HepG2 (cell line): ENCODE results near the gene DENND11. TPM values are rescaled to one million over a fixed set of nuclear protein-coding genes. Genes with fewer than 3 reads are reported as not detected.

Experiments
- ATAC-seq: fragments of 200-7000 bp; cut with Tn5 transposase; 3 replicates; pipeline ENCODE4 v1.9.1; 2020; ENCODE audit warnings: mild to moderate bottlenecking, moderate library complexity
- BruUV-seq: library from RNA; stranded (reverse); fragments of 400-500 nt; replicated peaks from 2 replicates; lab custom pipeline; 2021; lab: Mats Ljungman, UMichigan
- CTCF ChIA-PET: fragments of 300-600 bp; formaldehyde crosslinking; extraction: SDS; loops from one replicate; lab custom pipeline; 2021; ENCODE audit warnings: low total read pairs, inconsistent platforms, low intra/inter-chr PET ratio; lab: Yijun Ruan, JAX
- POLR2A ChIA-PET: fragments of 350-600 bp; sonication (Branson Sonifier 250); formaldehyde crosslinking; loops from one replicate; lab custom pipeline; 2020; ENCODE audit warnings: antibody characterized with exemption, inconsistent platforms; lab: Yijun Ruan, JAX
- DNase-seq: peaks from one replicate; pipeline ENCODE4 v3.0.0-alpha.2; 2015; ENCODE audit warnings: low spot score
- FAIRE-seq: peaks from 3 replicates; lab custom pipeline; 2011; peaks lifted over from hg19 to GRCh38; lab: Jason Lieb, UNC
- H2AFZ ChIP-seq: one replicate; pipeline ENCODE4 v1.6.1; 2011; ENCODE audit warnings: low read length, inconsistent platforms
- H3K27ac ChIP-seq: fragments of 300-600 bp; 3 replicates; pipeline ENCODE4 v1.8.0; 2011; ENCODE audit warnings: mixed run types, mild to moderate bottlenecking, mixed read lengths, low read length, inconsistent platforms; ENCODE audit not compliant: insufficient read depth; ENCODE audit errors: extremely low read length
- H3K27me3 ChIP-seq, 2 experiments: fragments of 200-600 bp in 1 of 2; 2 replicates in 1 of 2; 3 replicates in 1 of 2; pipeline versions ENCODE4 v1.6.0 to v1.8.0; 2011; ENCODE audit warnings: low read length in 2 of 2, mild to moderate bottlenecking in 2 of 2, moderate library complexity in 2 of 2, inconsistent platforms in 1 of 2; ENCODE audit not compliant: insufficient read depth in 2 of 2, control insufficient read depth in 1 of 2
- H3K36me3 ChIP-seq, 2 experiments: fragments of 200-600 bp in 1 of 2; replicated peaks in 1 of 2; 2 replicates in 1 of 2; 3 replicates in 1 of 2; pipeline versions ENCODE4 v1.5.1 to v1.8.0; 2011; ENCODE audit warnings: low read length in 2 of 2, inconsistent platforms in 1 of 2; ENCODE audit not compliant: insufficient read depth in 2 of 2, control insufficient read depth in 1 of 2
- H3K4me1 ChIP-seq: 2 replicates; pipeline ENCODE4 v1.5.1; 2012; ENCODE audit warnings: low read length, inconsistent platforms; ENCODE audit not compliant: insufficient read depth
- H3K4me2 ChIP-seq: 2 replicates; pipeline ENCODE4 v1.6.0; 2011; ENCODE audit warnings: low read depth, low read length, inconsistent platforms
- H3K4me3 ChIP-seq, 3 experiments: fragments of 200-600 bp in 1 of 3; sonication (generic), shearing (Covaris generic) in 1 of 3; replicated peaks in 1 of 3; 2 replicates each; pipeline ENCODE4 v1.5.1; 2011 to 2016; ENCODE audit warnings: low read length in 3 of 3, inconsistent platforms in 2 of 3, low read depth in 2 of 3, mild to moderate bottlenecking in 2 of 3, control low read depth in 1 of 3, mixed read lengths in 1 of 3; ENCODE audit not compliant: insufficient read depth in 1 of 3
- H3K79me2 ChIP-seq: one replicate; pipeline ENCODE4 v1.6.1; 2011; ENCODE audit warnings: low read length, inconsistent platforms; ENCODE audit not compliant: insufficient read depth
- H3K9ac ChIP-seq: 2 replicates; pipeline ENCODE4 v1.6.0; 2011; ENCODE audit warnings: mild to moderate bottlenecking, low read depth, low read length, inconsistent platforms; ENCODE audit not compliant: insufficient read depth
- H3K9me3 ChIP-seq: 2 replicates; pipeline ENCODE4 v1.5.1; 2012; ENCODE audit warnings: mild to moderate bottlenecking, low read length
- H4K20me1 ChIP-seq: 2 replicates; pipeline ENCODE4 v1.6.0; 2011; ENCODE audit warnings: inconsistent platforms, mild to moderate bottlenecking, low read length, moderate library complexity; ENCODE audit not compliant: insufficient read depth
- CREB3 ChIP-seq: sonication (generic); formaldehyde crosslinking; IDR thresholded peaks from 2 replicates; pipeline ENCODE4 v1.5.0; 2020; ENCODE audit warnings: missing genetic modification reagents
- GZF1 ChIP-seq: sonication (generic); formaldehyde crosslinking; IDR thresholded peaks from 2 replicates; pipeline ENCODE4 v1.5.1; 2020; ENCODE audit warnings: mild to moderate bottlenecking, missing genetic modification reagents
- KDM2A ChIP-seq: sonication (generic); formaldehyde crosslinking; IDR thresholded peaks from 2 replicates; pipeline ENCODE4 v1.4.0; 2020; ENCODE audit warnings: low read depth, missing genetic modification reagents, borderline replicate concordance
- PHF5A ChIP-seq: IDR thresholded peaks from one replicate; pipeline ENCODE4 v1.6.1; 2018; ENCODE audit warnings: low read depth, missing genetic modification reagents; ENCODE audit not compliant: unreplicated experiment
- SRSF4 ChIP-seq: fragments of 200-400 bp; formaldehyde crosslinking; IDR thresholded peaks from one replicate; pipeline ENCODE4 v1.6.1; 2018; ENCODE audit warnings: mild to moderate bottlenecking, low read depth, low read length, moderate library complexity; ENCODE audit not compliant: poor library complexity, severe bottlenecking
- USF2 ChIP-seq, 2 experiments: sonication (generic) in 1 of 2; formaldehyde crosslinking in 1 of 2; IDR thresholded peaks; 2 replicates each; pipeline versions ENCODE4 v1.5.1 to v1.6.1; 2011 to 2020; ENCODE audit warnings: borderline replicate concordance in 1 of 2, low read depth in 1 of 2, low read length in 1 of 2, mild to moderate bottlenecking in 1 of 2, missing genetic modification reagents in 1 of 2, moderate library complexity in 1 of 2
- ZFP62 ChIP-seq: sonication (generic); formaldehyde crosslinking; IDR thresholded peaks from 2 replicates; pipeline ENCODE4 v1.4.0; 2020; ENCODE audit warnings: missing genetic modification reagents
- ZNF24 ChIP-seq: fragments of 450-650 bp; IDR thresholded peaks from 2 replicates; pipeline ENCODE4 v1.6.1; 2017; ENCODE audit warnings: antibody characterized with exemption, mild to moderate bottlenecking
- ZNF362 ChIP-seq: sonication (generic); formaldehyde crosslinking; IDR thresholded peaks from 2 replicates; pipeline ENCODE4 v1.4.0; 2020; ENCODE audit warnings: missing genetic modification reagents, mild to moderate bottlenecking, borderline replicate concordance
- ZSCAN31 ChIP-seq: sonication (generic); formaldehyde crosslinking; IDR thresholded peaks from 2 replicates; pipeline ENCODE4 v1.5.0; 2020; ENCODE audit warnings: low read depth, mild to moderate bottlenecking, missing genetic modification reagents
- WGBS: methylation state at CpG from one replicate; pipeline ENCODE4 v1.1.6; 2017; ENCODE audit warnings: low lambda C conversion rate; 5-methylcytosine and 5-hydroxymethylcytosine counted together
- in situ Hi-C: cut with HindIII; loops from 2 replicates; pipeline ENCODE4 v1.10.0; 2017; ENCODE audit warnings: low pct_unique_long_range_greater_than_20kb; ENCODE audit not compliant: extremely low pct_ligation_motif_present
- intact Hi-C: fragments of 100-400 bp; cut with micrococcal nuclease; formaldehyde crosslinking; loops from one replicate; pipeline ENCODE4 v1.10.0; 2022; ENCODE audit not compliant: unreplicated experiment
- polyA plus RNA-seq, 8 experiments: library from polyadenylated mRNA; depleted of rRNA in 3 of 8; stranded (reverse) in 7 of 8; unstranded in 1 of 8; fragments of >200 nt; fragmentation: Illumina TruSeq in 4 of 8; extraction: Trizol in 4 of 8; gene quantifications; 2 replicates each; pipeline versions ENCODE4 v1.2.1 to v1.2.3, GENCODE V29; 2011 to 2016; ENCODE audit warnings: low read depth in 4 of 8, missing spikeins in 1 of 8, mixed read lengths in 1 of 8; ENCODE audit not compliant: insufficient read depth in 1 of 8
- total RNA-seq, 5 experiments: library from RNA; depleted of rRNA; stranded (reverse); fragments of >200 nt; fragmentation: Illumina TruSeq; extraction: Trizol; gene quantifications; 2 replicates each; pipeline ENCODE4 v1.2.3, GENCODE V29; 2016; ENCODE audit warnings: low read depth in 1 of 5
- TF ChIP-seq, protein P1 (sequence below): sonication (generic); formaldehyde crosslinking; IDR thresholded peaks from 2 replicates; pipeline ENCODE4 v1.8.0; 2022; ENCODE audit warnings: low read depth, missing genetic modification reagents

DENND11 gene
- total and polyA plus RNA-seq, 2 of the 13 experiments (the other 11 are each of a cell fraction or from before 2014, with no cell fraction given), result 7.1 to 10.5 TPM

- CTCF ChIA-PET, result no interaction called here
- no peaks in the 10 kb centered on the region for H3K36me3 ChIP-seq
- BruUV-seq, result no TSS peak
- no peak for TF ChIP-seq GZF1 (CRISPR knock-in tag)
- TF ChIP-seq ZNF362 (CRISPR knock-in tag), result no peak
- no peak for TF ChIP-seq SRSF4
- TF ChIP-seq, protein P1, sequence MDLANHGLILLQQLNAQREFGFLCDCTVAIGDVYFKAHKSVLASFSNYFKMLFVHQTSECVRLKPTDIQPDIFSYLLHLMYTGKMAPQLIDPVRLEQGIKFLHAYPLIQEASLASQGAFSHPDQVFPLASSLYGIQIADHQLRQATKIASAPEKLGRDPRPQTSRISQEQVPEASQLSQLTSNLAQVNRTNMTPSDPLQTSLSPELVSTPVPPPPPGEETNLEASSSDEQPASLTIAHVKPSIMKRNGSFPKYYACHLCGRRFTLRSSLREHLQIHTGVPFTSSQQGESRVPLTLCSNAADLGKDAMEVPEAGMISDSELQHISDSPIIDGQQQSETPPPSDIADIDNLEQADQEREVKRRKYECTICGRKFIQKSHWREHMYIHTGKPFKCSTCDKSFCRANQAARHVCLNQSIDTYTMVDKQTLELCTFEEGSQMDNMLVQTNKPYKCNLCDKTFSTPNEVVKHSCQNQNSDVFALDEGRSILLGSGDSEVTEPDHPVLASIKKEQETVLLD, result no peak
- TF ChIP-seq CREB3 (CRISPR knock-in tag), result no peak
- no peak for TF ChIP-seq PHF5A (CRISPR knock-in tag)
- no peak for TF ChIP-seq KDM2A
- no peak for TF ChIP-seq ZNF24
- no peak for TF ChIP-seq USF2 (IDR thresholded peaks at IDR 0.05; ENCODE audit: low read depth, low read length)
- no peak for TF ChIP-seq USF2 (CRISPR knock-in tag; IDR thresholded peaks at IDR 0.05; ENCODE audit: borderline replicate concordance)
- TF ChIP-seq ZSCAN31 (CRISPR knock-in tag), result no peak
- no peak for TF ChIP-seq ZFP62 (CRISPR knock-in tag)
- no peaks in the 10 kb centered on the region for H3K9me3 ChIP-seq
- H3K27ac ChIP-seq, result no peak overlapping the region
- no peak for DNase-seq
- POLR2A ChIA-PET, result no interaction called here
- H2AFZ ChIP-seq, result no peak overlapping the region
- H3K79me2 ChIP-seq, result no peaks in the 10 kb centered on the region
- no peak overlapping the region for H3K4me2 ChIP-seq
- H3K27me3 ChIP-seq, result no peaks in the 10 kb centered on the region
- H4K20me1 ChIP-seq, result 0 out of 2 replicates have a peak, but pooled peaks cover 6% of the 10 kb centered on the region
- no peak overlapping the region for H3K4me3 ChIP-seq
- in situ Hi-C loops (no loop called here), intact Hi-C loops (no loop called here)
- no peak overlapping the region for H3K9ac ChIP-seq
- WGBS, result 90% methylated on average over 4 of the region's 4 CpGs
- ATAC-seq, result no peak
- no peak for FAIRE-seq
- H3K4me1 ChIP-seq, result peaks cover 49% of the 10 kb centered on the region
Observed at GRCh38 chr7:141691961-141692360, 10.0 kb downstream of the DENND11 start.
